ENCODE data around the gene CHST15.

The CHST15 gene

GRCh38 chr10:123998197-123999141 lies 94.9 kb downstream of the CHST15 start:
- no peak for DNase-seq (ENCODE audit: low read depth in 2 of 2)

- no peak for DNase-seq (ENCODE audit: low read depth in 2 of 2)
Observed at GRCh38 chr10:123997486-123998196, 95.8 kb downstream of the CHST15 start.

- no peak for DNase-seq (ENCODE audit: low read depth in 2 of 2)
Observed at GRCh38 chr10:123997013-123997412, 96.4 kb downstream of the CHST15 start.

- no peak for DNase-seq (ENCODE audit: low read depth in 2 of 2)
Observed at GRCh38 chr10:123996302-123996701, 97.1 kb downstream of the CHST15 start.

GRCh38 chr10:123995461-123996131 lies 97.8 kb downstream of the CHST15 start:
- DNase-seq (ENCODE audit: low read depth in 2 of 2), result no peak

- no peak for DNase-seq (ENCODE audit: low read depth in 2 of 2)
Observed at GRCh38 chr10:123995082-123995460, 98.3 kb downstream of the CHST15 start.

- peak; percentile 51 to 68 for DNase-seq (ENCODE audit: low read depth in 2 of 2)
Observed at GRCh38 chr10:123994417-123995081, 98.8 kb downstream of the CHST15 start.

GRCh38 chr10:123993534-123994416 lies 99.6 kb downstream of the CHST15 start:
- no peak for DNase-seq (ENCODE audit: low read depth in 2 of 2)

- no peak for DNase-seq (ENCODE audit: low read depth in 2 of 2)
Observed at GRCh38 chr10:123991611-123992570, 101.5 kb downstream of the CHST15 start.

- DNase-seq (ENCODE audit: low read depth in 2 of 2), result no peak
Observed at GRCh38 chr10:123990889-123991288, 102.5 kb downstream of the CHST15 start.

GRCh38 chr10:123988694-123989093 lies 104.7 kb downstream of the CHST15 start:
- no peak for DNase-seq (ENCODE audit: low read depth in 2 of 2)

GRCh38 chr10:123986736-123987135 lies 106.7 kb downstream of the CHST15 start:
- DNase-seq (ENCODE audit: low read depth in 2 of 2), result no peak

- no peak for DNase-seq (ENCODE audit: low read depth in 2 of 2)
Observed at GRCh38 chr10:123974406-123974805, 119.0 kb downstream of the CHST15 start.

GRCh38 chr10:123972481-123973401 lies 120.7 kb downstream of the CHST15 start:
- DNase-seq (ENCODE audit: low read depth in 2 of 2), result no peak

- no peak for DNase-seq (ENCODE audit: low read depth in 2 of 2)
Observed at GRCh38 chr10:123970927-123971286, 122.5 kb downstream of the CHST15 start.

- DNase-seq (ENCODE audit: low read depth in 2 of 2), result no peak
Observed at GRCh38 chr10:123970207-123970926, 123.0 kb downstream of the CHST15 start.

- DNase-seq (ENCODE audit: low read depth in 2 of 2), result no peak
Observed at GRCh38 chr10:123967626-123968243, 125.7 kb downstream of the CHST15 start.

GRCh38 chr10:123966896-123967231 lies 126.5 kb downstream of the CHST15 start:
- DNase-seq (ENCODE audit: low read depth in 2 of 2), result no peak

Measured in stimulated activated CD8-positive, alpha-beta memory T cell treated with anti-CD3 and anti-CD28 coated beads, Interleukin-7, amount 100 ng/mL, for 1 hour (primary cell).